Peyer's patch (tissue), 4 donors: ENCODE results near the gene ACTL8. TPM values are rescaled to one million over a fixed set of nuclear protein-coding genes. Genes with fewer than 3 reads are reported as not detected.

Experiments used
- DNase-seq, 3 donors: peaks; one replicate each; pipeline ENCODE4 v3.0.0-alpha.2; 2017 to 2019
- H3K27ac ChIP-seq, 4 donors: fragments of 200-600 bp; sonication (generic); one replicate each; pipeline ENCODE4 v1.5.1; 2016 to 2019
- H3K27me3 ChIP-seq, 2 donors: fragments of 200-600 bp; sonication (generic); one replicate each; pipeline ENCODE4 v1.5.1; 2019
- H3K36me3 ChIP-seq, 3 donors: fragments of 200-600 bp; sonication (generic); one replicate each; pipeline ENCODE4 v1.5.1; 2016 to 2019
- H3K4me1 ChIP-seq, 4 donors: fragments of 200-600 bp; sonication (generic); one replicate each; pipeline ENCODE4 v1.5.1; 2016 to 2019
- H3K4me3 ChIP-seq, 4 donors: fragments of 200-600 bp; sonication (generic); 1 replicate in 3 of 4; 2 replicates in 1 of 4; pipeline ENCODE4 v1.5.1; 2016 to 2019; ENCODE audit warnings: mild to moderate bottlenecking in 1 of 4
- H3K9me3 ChIP-seq, 4 donors: fragments of 200-600 bp; sonication (generic); one replicate each; pipeline ENCODE4 v1.5.1; 2016 to 2019; ENCODE audit warnings: mild to moderate bottlenecking in 1 of 4
- POLR2A ChIP-seq, 2 donors: fragments of 450-650 bp; IDR thresholded peaks; one replicate each; pipeline ENCODE4 v1.5.1; 2017; ENCODE audit warnings: antibody characterized with exemption in 2 of 2, mild to moderate bottlenecking in 2 of 2, moderate library complexity in 2 of 2
- total RNA-seq, 4 donors: library from RNA; depleted of rRNA; stranded (reverse); fragments of >200 nt; gene quantifications; one replicate each; pipeline ENCODE4 v1.1.0, GENCODE V29; 2016
- TF ChIP-seq, protein P1 (sequence below), 6 experiments: fragments of 450-650 bp in 4 of 6; fragments of 200-600 bp in 2 of 6; sonication (generic) in 1 of 6; IDR thresholded peaks; one replicate each; pipeline ENCODE4 v1.5.1; 2017 to 2019; ENCODE audit warnings: antibody characterized with exemption in 6 of 6, mild to moderate bottlenecking in 3 of 6, moderate library complexity in 1 of 6

Gene ACTL8
- total RNA-seq, 4 donors from 2014 or later = not detected

DNA sequence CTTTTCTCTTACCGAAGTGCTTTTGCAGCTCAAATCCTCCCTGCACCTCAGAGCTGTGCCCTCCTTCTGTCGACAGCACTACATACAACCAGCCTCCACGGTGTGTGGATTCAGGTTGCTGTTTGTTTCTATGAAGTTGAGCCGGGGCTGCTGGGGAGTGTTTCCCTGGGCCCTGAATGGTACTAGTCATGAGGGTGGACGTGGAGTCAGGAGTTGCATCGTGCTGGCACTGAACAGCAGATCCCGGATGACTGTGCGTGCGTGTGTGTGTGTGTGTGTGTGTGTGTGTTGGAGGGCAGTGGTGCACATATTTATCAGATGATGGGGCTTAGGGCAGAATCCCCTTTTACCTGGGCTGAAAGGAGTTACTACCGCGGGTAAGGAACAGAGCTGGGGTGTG is 47.0 kb downstream of the ACTL8 start:
- no peaks in the 10 kb centered on the region for H3K36me3 ChIP-seq
- H3K27me3 ChIP-seq = no peaks in the 10 kb centered on the region
- H3K4me1 ChIP-seq = no peaks in the 10 kb centered on the region
- no peaks in the 10 kb centered on the region for H3K9me3 ChIP-seq
- H3K27ac ChIP-seq = no peak overlapping the region
- no peak for DNase-seq
- no peak overlapping the region for H3K4me3 ChIP-seq
- TF ChIP-seq, protein P1, sequence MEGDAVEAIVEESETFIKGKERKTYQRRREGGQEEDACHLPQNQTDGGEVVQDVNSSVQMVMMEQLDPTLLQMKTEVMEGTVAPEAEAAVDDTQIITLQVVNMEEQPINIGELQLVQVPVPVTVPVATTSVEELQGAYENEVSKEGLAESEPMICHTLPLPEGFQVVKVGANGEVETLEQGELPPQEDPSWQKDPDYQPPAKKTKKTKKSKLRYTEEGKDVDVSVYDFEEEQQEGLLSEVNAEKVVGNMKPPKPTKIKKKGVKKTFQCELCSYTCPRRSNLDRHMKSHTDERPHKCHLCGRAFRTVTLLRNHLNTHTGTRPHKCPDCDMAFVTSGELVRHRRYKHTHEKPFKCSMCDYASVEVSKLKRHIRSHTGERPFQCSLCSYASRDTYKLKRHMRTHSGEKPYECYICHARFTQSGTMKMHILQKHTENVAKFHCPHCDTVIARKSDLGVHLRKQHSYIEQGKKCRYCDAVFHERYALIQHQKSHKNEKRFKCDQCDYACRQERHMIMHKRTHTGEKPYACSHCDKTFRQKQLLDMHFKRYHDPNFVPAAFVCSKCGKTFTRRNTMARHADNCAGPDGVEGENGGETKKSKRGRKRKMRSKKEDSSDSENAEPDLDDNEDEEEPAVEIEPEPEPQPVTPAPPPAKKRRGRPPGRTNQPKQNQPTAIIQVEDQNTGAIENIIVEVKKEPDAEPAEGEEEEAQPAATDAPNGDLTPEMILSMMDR (IDR thresholded peaks at IDR 0.05) = no peak
- no peak for TF ChIP-seq POLR2A (IDR thresholded peaks at IDR 0.05)

DNA sequence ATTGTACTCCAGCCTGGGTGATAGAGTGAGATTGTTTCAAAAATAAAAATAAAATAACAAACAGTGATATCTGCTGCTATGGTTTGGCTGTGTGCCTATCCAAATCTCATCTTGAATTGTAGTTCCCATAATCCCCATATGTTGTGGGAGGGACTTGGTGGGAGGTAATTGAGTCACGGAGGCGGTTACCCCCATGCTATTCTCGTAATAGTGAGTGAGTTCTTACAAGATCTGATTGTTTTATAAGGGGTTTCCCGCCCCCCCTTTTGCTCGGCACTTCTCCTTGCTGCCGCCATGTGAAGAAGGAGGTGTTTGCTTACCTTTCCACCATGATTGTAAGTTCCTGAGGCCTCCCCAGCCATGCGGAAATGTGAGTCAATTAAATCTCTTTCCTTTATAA is 47.8 kb downstream of the ACTL8 start:
- H3K9me3 ChIP-seq = no peaks in the 10 kb centered on the region
- TF ChIP-seq, protein P1 (IDR thresholded peaks at IDR 0.05) = no peak
- TF ChIP-seq POLR2A (IDR thresholded peaks at IDR 0.05) = no peak
- no peak overlapping the region for H3K27ac ChIP-seq
- H3K4me1 ChIP-seq = no peaks in the 10 kb centered on the region
- H3K36me3 ChIP-seq = no peaks in the 10 kb centered on the region
- DNase-seq = no peak
- no peak overlapping the region for H3K4me3 ChIP-seq
- no peaks in the 10 kb centered on the region for H3K27me3 ChIP-seq

DNA sequence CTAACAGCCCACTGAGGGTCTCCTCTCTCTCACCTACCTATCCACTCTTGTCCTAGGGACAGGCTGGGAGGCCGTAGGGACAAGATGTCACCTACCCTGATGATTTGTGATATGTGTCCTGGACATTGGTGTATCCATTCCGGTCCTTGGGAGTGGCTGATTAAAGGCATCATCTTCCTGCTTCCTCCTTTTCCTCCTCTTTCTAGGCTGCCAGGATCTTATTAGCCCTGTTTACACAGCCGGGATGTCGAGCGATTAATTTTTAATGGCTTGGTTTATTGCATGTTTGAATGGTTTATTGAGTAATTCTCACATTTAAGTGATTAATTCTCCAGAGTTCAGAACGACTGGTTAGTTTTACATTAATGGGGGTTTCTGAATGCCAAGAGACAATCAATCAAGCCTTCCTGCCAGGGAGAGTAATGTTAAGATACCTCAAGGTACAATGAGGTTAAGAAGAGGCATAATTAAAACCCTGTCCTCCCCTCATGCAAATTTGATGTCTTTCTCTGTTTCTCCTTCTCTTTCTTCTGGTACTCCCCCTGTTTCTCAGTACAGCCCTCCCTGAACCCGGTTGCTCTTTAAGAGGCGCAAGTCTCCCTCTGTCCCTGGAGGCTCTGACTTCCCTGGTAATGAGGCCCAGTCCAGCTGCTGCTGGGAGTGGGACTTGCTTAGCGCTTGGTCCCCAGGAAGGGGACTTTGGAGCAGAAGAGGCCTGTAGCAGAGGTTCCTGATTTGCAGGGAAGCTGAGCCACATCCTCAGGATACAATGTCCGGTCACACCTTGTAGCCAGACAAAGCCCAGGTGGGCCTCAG is 50.9 kb downstream of the ACTL8 start:
- Histone ChIP-seq H3K9me3 (no peaks in the 10 kb centered on the region), H3K27ac (no peak overlapping the region), H3K4me3 (no peak overlapping the region), H3K27me3 (no peaks in the 10 kb centered on the region), H3K4me1 (no peaks in the 10 kb centered on the region), H3K36me3 (no peaks in the 10 kb centered on the region)
- no peak for TF ChIP-seq POLR2A (IDR thresholded peaks at IDR 0.05)
- TF ChIP-seq, protein P1 (IDR thresholded peaks at IDR 0.05) = no peak
- no peak for DNase-seq

DNA sequence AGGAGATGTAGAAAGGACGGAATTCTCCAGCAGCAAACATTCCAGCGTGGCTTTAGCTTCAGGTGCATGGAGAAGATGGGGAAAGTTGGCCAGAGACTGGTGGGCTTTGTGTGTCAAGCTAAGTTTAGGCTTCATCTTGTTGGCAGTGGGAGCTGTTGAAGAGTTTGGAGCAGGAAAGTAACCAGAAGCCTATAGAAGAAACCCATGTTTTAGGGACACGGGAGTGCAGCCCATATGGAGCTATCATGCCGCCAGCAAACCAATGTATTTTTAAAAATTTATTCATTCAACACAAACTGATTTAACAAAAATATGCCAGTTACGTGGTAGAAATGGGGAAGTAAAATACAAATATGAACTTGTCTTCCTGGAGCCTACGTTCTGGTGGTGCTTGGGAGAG is 53.7 kb downstream of the ACTL8 start:
- H3K36me3 ChIP-seq = no peaks in the 10 kb centered on the region
- no peak overlapping the region for H3K27ac ChIP-seq
- DNase-seq = no peak
- no peaks in the 10 kb centered on the region for H3K4me1 ChIP-seq
- no peak overlapping the region for H3K4me3 ChIP-seq
- H3K9me3 ChIP-seq = no peaks in the 10 kb centered on the region
- TF ChIP-seq, protein P1 (IDR thresholded peaks at IDR 0.05) = no peak
- TF ChIP-seq POLR2A (IDR thresholded peaks at IDR 0.05) = no peak
- H3K27me3 ChIP-seq = no peaks in the 10 kb centered on the region

DNA sequence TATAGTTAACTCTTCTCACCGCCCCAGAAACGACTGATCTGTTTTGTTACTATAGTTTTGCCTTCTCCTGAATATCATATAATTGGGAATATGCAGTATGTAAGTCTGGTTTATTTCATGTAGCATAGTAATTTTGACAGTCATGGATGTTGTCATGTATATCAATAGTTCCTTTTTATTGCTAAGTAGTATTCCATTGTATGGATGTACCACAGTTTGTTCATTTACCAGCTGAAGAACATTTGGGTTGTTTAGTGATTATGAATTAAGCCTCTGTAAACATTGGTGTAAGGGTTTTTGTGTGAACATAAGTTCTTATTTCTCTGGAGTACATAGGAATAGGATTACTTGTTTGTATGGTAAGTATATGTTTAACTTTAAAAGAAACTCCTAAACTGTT is 55.5 kb downstream of the ACTL8 start:
- Histone ChIP-seq H3K4me1 (no peaks in the 10 kb centered on the region), H3K36me3 (no peaks in the 10 kb centered on the region), H3K9me3 (no peaks in the 10 kb centered on the region), H3K27me3 (no peaks in the 10 kb centered on the region), H3K4me3 (no peak overlapping the region), H3K27ac (no peak overlapping the region)
- TF ChIP-seq POLR2A (IDR thresholded peaks at IDR 0.05) = no peak
- TF ChIP-seq, protein P1 (IDR thresholded peaks at IDR 0.05) = no peak
- no peak for DNase-seq
